GM18870 (cell line): ENCODE results near the gene RTEL1.
"Not testable (repeated sequence)": the region's sequence is repeated elsewhere in the genome, so short reads cannot be mapped to it uniquely, and the experiment has no call there.

Experiments used
- ATAC-seq: cut with Tn5 transposase; IDR thresholded peaks from one replicate; pipeline ENCODE4 v1.9.1; 2021; ENCODE audit warnings: moderate library complexity; ENCODE audit not compliant: unreplicated experiment

RTEL1 gene, protein sequence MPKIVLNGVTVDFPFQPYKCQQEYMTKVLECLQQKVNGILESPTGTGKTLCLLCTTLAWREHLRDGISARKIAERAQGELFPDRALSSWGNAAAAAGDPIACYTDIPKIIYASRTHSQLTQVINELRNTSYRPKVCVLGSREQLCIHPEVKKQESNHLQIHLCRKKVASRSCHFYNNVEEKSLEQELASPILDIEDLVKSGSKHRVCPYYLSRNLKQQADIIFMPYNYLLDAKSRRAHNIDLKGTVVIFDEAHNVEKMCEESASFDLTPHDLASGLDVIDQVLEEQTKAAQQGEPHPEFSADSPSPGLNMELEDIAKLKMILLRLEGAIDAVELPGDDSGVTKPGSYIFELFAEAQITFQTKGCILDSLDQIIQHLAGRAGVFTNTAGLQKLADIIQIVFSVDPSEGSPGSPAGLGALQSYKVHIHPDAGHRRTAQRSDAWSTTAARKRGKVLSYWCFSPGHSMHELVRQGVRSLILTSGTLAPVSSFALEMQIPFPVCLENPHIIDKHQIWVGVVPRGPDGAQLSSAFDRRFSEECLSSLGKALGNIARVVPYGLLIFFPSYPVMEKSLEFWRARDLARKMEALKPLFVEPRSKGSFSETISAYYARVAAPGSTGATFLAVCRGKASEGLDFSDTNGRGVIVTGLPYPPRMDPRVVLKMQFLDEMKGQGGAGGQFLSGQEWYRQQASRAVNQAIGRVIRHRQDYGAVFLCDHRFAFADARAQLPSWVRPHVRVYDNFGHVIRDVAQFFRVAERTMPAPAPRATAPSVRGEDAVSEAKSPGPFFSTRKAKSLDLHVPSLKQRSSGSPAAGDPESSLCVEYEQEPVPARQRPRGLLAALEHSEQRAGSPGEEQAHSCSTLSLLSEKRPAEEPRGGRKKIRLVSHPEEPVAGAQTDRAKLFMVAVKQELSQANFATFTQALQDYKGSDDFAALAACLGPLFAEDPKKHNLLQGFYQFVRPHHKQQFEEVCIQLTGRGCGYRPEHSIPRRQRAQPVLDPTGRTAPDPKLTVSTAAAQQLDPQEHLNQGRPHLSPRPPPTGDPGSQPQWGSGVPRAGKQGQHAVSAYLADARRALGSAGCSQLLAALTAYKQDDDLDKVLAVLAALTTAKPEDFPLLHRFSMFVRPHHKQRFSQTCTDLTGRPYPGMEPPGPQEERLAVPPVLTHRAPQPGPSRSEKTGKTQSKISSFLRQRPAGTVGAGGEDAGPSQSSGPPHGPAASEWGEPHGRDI (N-terminal part only)

GRCh38 chr20:63657937-63658748 lies at the start of gene RTEL1:
TSS of gene RTEL1 (plus strand) at chr20:63658312. CDS start at chr20:63659403, 1,091 bp downstream.
- peak; percentile 77 for ATAC-seq

DNA sequence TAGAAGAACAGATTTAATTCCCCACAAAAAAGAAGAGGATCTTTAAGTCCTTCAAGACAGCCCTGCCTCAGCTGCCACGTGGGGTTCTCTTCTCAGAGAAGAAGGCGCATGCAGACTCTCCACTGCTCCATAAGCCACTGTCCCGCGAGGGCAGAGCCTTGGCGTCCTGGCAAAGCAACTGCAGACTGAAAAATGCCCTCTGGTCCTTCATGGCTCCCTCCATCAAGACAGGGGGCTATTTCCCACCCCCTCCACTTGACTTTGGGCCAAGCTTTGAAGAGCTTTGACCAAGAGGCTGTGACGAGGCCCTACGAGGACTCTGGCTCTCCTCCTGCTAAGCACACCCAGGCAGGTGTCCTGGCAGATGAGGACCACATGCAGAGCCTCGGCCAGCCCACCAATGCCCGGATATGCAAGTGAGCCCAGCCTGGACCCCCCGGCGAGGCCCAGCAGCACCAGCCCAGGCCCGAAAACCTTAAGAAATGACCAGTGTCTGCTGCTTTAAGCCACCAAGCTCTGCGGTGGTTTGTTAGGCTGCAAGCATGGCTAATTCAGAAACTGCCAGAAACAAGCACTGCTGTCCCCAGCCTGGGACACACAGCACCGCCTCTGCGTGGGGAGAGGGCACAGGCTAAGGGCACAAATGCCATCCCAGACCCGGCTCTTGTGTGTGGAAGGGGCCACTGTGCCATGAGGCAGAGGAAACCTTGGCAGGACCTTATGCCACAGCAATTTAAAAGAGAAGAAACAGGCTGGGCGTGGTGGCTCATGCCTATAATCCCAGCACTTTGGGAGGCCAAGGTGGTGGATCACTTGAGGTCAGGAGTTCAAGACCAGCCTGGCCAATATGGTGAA lies 47.3 kb upstream of the RTEL1 start:
- no peak for ATAC-seq

- ATAC-seq, result no peak
Observed at GRCh38 chr20:63611646-63612045, 46.5 kb upstream of the RTEL1 start.

DNA sequence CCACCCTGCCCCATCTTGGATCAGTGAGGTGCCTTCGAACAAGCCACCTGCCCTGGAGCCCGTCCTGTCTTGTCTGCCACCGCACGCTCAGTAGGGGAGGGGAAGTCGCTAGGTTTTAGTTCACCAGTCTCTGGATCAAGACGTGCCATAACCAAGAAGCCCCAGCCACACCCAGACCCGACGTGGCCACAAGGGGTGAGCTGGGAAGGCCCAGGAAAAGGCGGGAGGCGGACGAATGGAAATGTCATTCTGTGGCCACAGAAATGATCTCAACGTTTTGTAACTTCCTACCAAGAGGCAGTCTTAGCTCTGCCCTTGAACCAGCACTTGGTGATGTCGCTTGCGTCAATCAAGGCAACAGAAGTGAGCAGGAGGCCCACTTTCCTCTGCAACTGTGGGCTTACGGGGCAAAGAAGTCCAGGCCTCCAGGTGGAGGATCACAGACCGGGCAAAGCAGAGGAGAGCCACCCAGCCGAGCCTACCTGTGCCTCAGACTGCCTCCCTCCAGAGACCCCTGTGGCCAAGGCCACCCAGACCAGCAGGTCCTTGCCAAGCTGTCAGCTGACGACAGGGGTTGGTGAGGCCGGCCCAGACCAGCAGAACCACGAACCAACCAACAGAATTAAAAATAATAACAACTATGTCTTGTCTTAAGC lies 45.7 kb upstream of the RTEL1 start:
- no peak for ATAC-seq

GRCh38 chr20:63613863-63614594 lies 44.1 kb upstream of the RTEL1 start:
- not testable (repeated sequence) for ATAC-seq

DNA sequence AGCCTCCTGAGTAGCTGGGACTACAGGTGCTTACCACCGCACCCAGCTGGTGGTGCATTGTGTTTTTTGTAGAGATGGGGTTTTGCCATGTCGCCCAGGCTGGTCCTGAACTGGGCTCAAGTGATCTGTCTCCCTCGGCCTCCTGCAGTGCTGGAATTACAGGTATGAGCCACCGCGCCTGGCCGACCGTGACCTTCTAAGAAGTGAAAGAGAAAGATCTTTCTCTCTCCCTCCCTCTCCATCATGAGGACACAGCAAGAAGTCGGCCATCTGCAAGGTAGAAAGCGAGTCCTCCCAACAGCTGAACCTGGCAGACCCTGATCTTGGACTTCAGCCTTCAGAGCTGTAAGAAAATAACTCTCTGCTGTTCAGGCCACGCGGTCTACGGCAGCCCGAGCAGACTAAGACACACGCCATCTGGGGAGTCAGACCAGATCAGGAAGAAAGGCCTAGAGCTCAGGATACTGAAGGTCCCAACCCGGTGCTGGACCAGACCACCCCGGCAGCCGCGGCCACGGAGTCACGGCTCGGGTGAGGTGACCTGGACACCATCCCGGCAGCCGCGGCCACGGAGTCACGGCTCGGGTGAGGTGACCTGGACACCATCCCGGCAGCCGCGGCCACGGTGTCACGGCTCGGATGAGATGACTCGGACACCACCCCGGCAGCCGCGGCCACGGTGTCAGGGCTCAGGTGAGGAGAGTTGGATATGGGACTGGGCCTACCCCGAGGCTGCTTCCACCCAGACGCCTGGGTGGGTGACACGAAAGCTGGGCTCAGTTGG lies 40.8 kb upstream of the RTEL1 start:
- no peak for ATAC-seq

DNA sequence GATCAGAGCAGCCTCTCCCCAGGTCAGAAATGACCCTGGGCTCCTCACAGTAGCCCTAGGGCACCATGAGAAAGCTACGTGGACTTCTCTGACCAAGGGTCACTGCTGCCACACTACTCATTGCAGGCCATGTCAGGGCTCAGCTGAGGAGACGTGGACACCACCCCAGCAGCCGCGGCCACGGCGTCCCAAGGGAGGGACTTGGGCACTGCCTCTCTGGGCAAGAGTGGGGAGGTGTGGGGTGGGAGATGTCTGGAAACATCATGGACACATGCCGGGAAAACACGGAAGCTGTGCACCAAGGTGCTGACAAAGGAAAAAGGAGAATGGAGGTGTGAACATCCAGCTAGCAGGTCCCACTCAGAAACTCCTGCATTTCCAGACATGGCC lies 40.2 kb upstream of the RTEL1 start:
- ATAC-seq, result no peak

GRCh38 chr20:63618291-63618980 lies 39.7 kb upstream of the RTEL1 start:
- ATAC-seq, result no peak

- no peak for ATAC-seq
Observed at GRCh38 chr20:63619086-63619485, 39.0 kb upstream of the RTEL1 start.

GRCh38 chr20:63619505-63619904 lies 38.6 kb upstream of the RTEL1 start:
- ATAC-seq, result no peak

GRCh38 chr20:63620991-63621390 lies 37.1 kb upstream of the RTEL1 start:
- ATAC-seq, result no peak

DNA sequence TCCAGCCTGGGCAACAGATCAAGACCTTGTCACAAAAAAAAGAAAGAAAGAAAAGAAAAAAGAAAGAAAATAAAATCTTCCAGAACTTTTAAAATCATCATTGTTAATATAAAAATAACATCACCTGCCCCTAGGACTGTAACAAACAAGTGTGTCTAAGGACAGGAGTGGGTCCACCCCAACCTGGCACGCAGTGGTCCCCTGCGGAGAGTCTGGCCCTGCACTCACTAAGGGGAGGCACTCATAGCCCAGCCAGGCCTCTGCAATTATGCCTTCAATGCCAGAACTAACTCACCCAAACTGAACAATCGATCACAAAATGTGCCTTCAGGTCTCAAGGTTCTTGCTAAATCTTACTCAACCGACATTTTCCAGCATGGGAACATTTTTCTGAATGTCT lies 36.0 kb upstream of the RTEL1 start:
- ATAC-seq, result no peak

- ATAC-seq, result no peak
Observed at GRCh38 chr20:63622732-63623131, 35.4 kb upstream of the RTEL1 start.

GRCh38 chr20:63624486-63624885 lies 33.6 kb upstream of the RTEL1 start:
- ATAC-seq, result no peak

DNA sequence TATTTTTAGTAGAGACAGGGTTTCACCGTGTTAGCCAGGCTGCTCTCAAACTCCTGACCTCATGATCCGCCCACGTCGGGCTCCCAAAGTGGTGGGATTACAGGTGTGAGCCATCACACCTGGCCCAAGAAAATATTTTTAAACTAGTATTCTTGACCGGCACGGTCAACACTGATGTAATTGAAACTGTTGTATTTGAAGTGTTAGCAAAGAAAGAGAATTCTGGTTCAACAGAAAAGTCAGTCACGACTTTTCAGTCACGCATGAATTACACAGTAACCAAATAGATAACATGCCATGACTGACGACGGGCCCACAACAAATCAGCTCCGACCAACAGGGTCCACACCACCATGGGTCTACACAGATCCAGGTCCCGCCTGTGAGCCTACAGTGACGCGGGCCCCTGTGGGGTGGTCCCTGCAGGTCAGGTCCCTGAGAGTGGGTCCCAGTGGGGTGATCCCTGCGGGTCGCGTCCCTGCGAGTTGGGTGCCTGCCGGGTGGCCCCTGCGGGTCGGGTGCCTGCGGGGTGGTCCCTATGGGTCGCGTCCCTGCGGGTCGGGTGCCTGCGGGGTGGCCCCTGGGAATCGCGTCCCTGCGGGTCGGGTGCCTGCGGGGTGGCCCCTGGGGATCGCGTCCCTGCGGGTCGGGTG lies 32.2 kb upstream of the RTEL1 start:
- ATAC-seq, result no peak

GRCh38 chr20:63626424-63627128 lies 31.5 kb upstream of the RTEL1 start, which contains the start of gene GMEB2:
TSS of gene GMEB2 (minus strand) at chr20:63627101. CDS start at chr20:63619397, 7,704 bp downstream.
- ATAC-seq, result no peak
